B cell (primary cell): ENCODE measurements around the gene CD247. TPM values are rescaled to one million over a fixed set of nuclear protein-coding genes. Genes with fewer than 3 reads are reported as not detected.

Experiments
- ATAC-seq: fragments of 200-7000 bp; cut with Tn5 transposase; one replicate; pipeline ENCODE4 v1.10.0; 2021; ENCODE audit warnings: low read depth, mild to moderate bottlenecking, moderate number of reproducible peaks, moderate library complexity
- CTCF ChIA-PET: fragments of 350-600 bp; sonication (Branson Sonifier 250); formaldehyde crosslinking; loops from one replicate; lab custom pipeline; 2021; ENCODE audit warnings: antibody characterized with exemption, inconsistent platforms; lab: Charles Lee
- POLR2A ChIA-PET: fragments of 350-600 bp; sonication (Branson Sonifier 250); formaldehyde crosslinking; loops from one replicate; lab custom pipeline; 2021; ENCODE audit warnings: antibody characterized with exemption; lab: Charles Lee
- DNase-seq: peaks from one replicate; pipeline ENCODE4 v3.0.0; 2013
- H2AFZ ChIP-seq: 2 replicates; pipeline ENCODE4 v1.6.1; 2012; ENCODE audit warnings: mild to moderate bottlenecking, low read depth, low read length; ENCODE audit not compliant: insufficient read depth, poor library complexity, severe bottlenecking
- H3K27ac ChIP-seq, 2 donors: 1 replicate in 1 of 2; 2 replicates in 1 of 2; pipeline ENCODE4 v1.5.1; 2012 to 2013; ENCODE audit warnings: low read length in 2 of 2, mild to moderate bottlenecking in 2 of 2, moderate library complexity in 1 of 2
- H3K27me3 ChIP-seq, 4 experiments: fragments of 200-600 bp in 1 of 4; sonication (generic) in 1 of 4; replicated peaks in 1 of 4; 1 replicate in 2 of 4; 2 replicates in 2 of 4; pipeline versions ENCODE4 v1.6.1 to v1.7.0; 2013 to 2016; ENCODE audit warnings: low read length in 3 of 4, mild to moderate bottlenecking in 2 of 4, mixed read lengths in 1 of 4, moderate library complexity in 1 of 4; ENCODE audit not compliant: insufficient read depth in 4 of 4, control insufficient read depth in 3 of 4; ENCODE audit errors: control extremely low read depth in 1 of 4
- H3K36me3 ChIP-seq, 2 experiments: replicated peaks in 1 of 2; 1 replicate in 1 of 2; 2 replicates in 1 of 2; pipeline versions ENCODE4 v1.6.1 to v1.7.1; 2013; ENCODE audit warnings: low read length in 1 of 2; ENCODE audit not compliant: insufficient read depth in 2 of 2, control insufficient read depth in 1 of 2; ENCODE audit errors: control extremely low read depth in 1 of 2, extremely low read depth in 1 of 2
- H3K4me1 ChIP-seq, 2 donors: fragments of 200-600 bp in 1 of 2; sonication (generic) in 1 of 2; 1 replicate in 1 of 2; 2 replicates in 1 of 2; pipeline versions ENCODE4 v1.5.1 to v1.6.1; 2013 to 2017; ENCODE audit warnings: low read length in 2 of 2; ENCODE audit not compliant: control insufficient read depth in 2 of 2, insufficient read depth in 2 of 2
- H3K4me2 ChIP-seq: replicated peaks from 2 replicates; pipeline ENCODE3; 2012; ENCODE audit warnings: mild to moderate bottlenecking, low read depth, low read length; ENCODE audit not compliant: poor library complexity, severe bottlenecking
- H3K4me3 ChIP-seq, 5 experiments: fragments of 200-600 bp in 1 of 5; sonication (generic) in 1 of 5; 1 replicate in 3 of 5; 2 replicates in 2 of 5; pipeline versions ENCODE4 v1.5.1 to v1.7.0; 2011 to 2016; ENCODE audit warnings: low read length in 4 of 5, mild to moderate bottlenecking in 4 of 5, low read depth in 2 of 5, control low read depth in 1 of 5, moderate library complexity in 1 of 5; ENCODE audit not compliant: insufficient read depth in 1 of 5; ENCODE audit errors: control extremely low read depth in 1 of 5, extremely low read depth in 1 of 5
- H3K79me2 ChIP-seq: fragments of 200-600 bp; sonication (generic); one replicate; pipeline ENCODE4 v1.6.0; 2016; ENCODE audit warnings: low read length; ENCODE audit not compliant: control insufficient read depth, insufficient read depth
- H3K9ac ChIP-seq: fragments of 200-600 bp; sonication (generic); 2 replicates; pipeline ENCODE4 v1.6.1; 2017; ENCODE audit warnings: mild to moderate bottlenecking, low read length, moderate library complexity
- H3K9me3 ChIP-seq, 3 donors: one replicate each; pipeline versions ENCODE4 v1.6.1 to v1.7.1; 2013; ENCODE audit warnings: low read length in 2 of 3; ENCODE audit not compliant: control insufficient read depth in 2 of 3, insufficient read depth in 1 of 3; ENCODE audit errors: control extremely low read depth in 1 of 3
- H4K20me1 ChIP-seq: 2 replicates; pipeline ENCODE4 v1.6.0; 2012; ENCODE audit warnings: mild to moderate bottlenecking, low read length; ENCODE audit not compliant: insufficient read depth, control insufficient read depth, poor library complexity, severe bottlenecking
- H3K27ac Mint-ChIP-seq: one replicate; pipeline ENCODE4 v1.8.0; 2021; ENCODE audit warnings: mixed read lengths
- H3K27me3 Mint-ChIP-seq: one replicate; pipeline ENCODE4 v1.8.0; 2021; ENCODE audit warnings: mixed read lengths
- H3K4me1 Mint-ChIP-seq: one replicate; pipeline ENCODE4 v1.8.0; 2021; ENCODE audit warnings: mixed read lengths
- H3K4me3 Mint-ChIP-seq: one replicate; pipeline ENCODE4 v1.8.0; 2021; ENCODE audit warnings: mixed read lengths
- H3K9me3 Mint-ChIP-seq: one replicate; pipeline ENCODE4 v1.8.0; 2022; ENCODE audit warnings: mixed read lengths; ENCODE audit not compliant: insufficient read depth
- EZH2 ChIP-seq: IDR thresholded peaks from 2 replicates; pipeline ENCODE4 v1.6.1; 2012; ENCODE audit warnings: borderline replicate concordance, low read depth, mild to moderate bottlenecking, moderate library complexity, low read length; ENCODE audit not compliant: insufficient read depth, poor library complexity, severe bottlenecking
- WGBS: methylation state at CpG from one replicate; pipeline ENCODE4 v1.1.5; 2013; ENCODE audit warnings: missing lambda C conversion rate; ENCODE audit not compliant: insufficient coverage; 5-methylcytosine and 5-hydroxymethylcytosine counted together
- intact Hi-C: fragments of 100-400 bp; cut with micrococcal nuclease; formaldehyde crosslinking; loops from one replicate; pipeline ENCODE4 v1.10.0; 2022
- polyA plus RNA-seq: library from polyadenylated mRNA; depleted of rRNA; stranded (reverse); fragments of >200 nt; gene quantifications from 2 replicates; pipeline ENCODE4 v1.2.3, GENCODE V29; 2012
- total RNA-seq, 2 donors: library from RNA; stranded (reverse); fragments of 120-200 nt in 1 of 2; gene quantifications; 1 replicate in 1 of 2; 2 replicates in 1 of 2; pipeline versions ENCODE4 v1.2.3 to v1.2.4, GENCODE V29; 2013 to 2022
- TF ChIP-seq, protein P1 (sequence below): fragments of 200-600 bp; IDR thresholded peaks from one replicate; pipeline ENCODE4 v1.8.0; 2022; ENCODE audit warnings: antibody characterized with exemption, mild to moderate bottlenecking

CD247 gene
- total and polyA plus RNA-seq, 2 donors (not counting 1 experiment from before 2014, with no cell fraction given), result 2.5 to 10.8 TPM

DNA sequence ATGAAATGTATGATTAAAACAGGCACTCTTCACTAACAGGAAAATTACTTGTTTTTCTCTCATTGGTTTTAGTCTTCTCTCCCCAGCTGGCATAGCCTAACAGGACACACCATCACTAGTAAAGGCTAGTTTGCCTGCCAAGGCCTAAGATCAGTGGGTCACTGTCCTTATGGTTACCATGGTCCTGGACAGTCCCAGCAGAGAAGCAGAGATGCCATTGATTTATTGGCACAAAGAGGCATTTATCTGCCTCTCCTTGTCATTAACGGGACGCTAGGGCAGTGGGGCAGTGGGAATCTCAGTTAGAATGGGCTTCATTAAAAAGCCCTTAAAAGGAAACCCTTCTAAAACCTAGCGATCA, 13.9 kb downstream of the CD247 start:
- no peaks in the 10 kb centered on the region for H3K79me2 ChIP-seq
- Mint-ChIP-seq H3K27ac (peak overlapping the region; percentile 28), H3K4me3 (no peak overlapping the region), H3K4me1 (peaks cover 24% of the 10 kb centered on the region), H3K9me3 (no peaks in the 10 kb centered on the region), H3K27me3 (peaks cover 67% of the 10 kb centered on the region)
- no peaks in the 10 kb centered on the region for H3K9me3 ChIP-seq
- TF ChIP-seq, protein P1, sequence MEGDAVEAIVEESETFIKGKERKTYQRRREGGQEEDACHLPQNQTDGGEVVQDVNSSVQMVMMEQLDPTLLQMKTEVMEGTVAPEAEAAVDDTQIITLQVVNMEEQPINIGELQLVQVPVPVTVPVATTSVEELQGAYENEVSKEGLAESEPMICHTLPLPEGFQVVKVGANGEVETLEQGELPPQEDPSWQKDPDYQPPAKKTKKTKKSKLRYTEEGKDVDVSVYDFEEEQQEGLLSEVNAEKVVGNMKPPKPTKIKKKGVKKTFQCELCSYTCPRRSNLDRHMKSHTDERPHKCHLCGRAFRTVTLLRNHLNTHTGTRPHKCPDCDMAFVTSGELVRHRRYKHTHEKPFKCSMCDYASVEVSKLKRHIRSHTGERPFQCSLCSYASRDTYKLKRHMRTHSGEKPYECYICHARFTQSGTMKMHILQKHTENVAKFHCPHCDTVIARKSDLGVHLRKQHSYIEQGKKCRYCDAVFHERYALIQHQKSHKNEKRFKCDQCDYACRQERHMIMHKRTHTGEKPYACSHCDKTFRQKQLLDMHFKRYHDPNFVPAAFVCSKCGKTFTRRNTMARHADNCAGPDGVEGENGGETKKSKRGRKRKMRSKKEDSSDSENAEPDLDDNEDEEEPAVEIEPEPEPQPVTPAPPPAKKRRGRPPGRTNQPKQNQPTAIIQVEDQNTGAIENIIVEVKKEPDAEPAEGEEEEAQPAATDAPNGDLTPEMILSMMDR, result no peak
- no peak for TF ChIP-seq EZH2
- no peak for ATAC-seq
- WGBS, result 100% methylated on average over 1 of the region's 3 CpGs
- H3K36me3 ChIP-seq, result no peaks in the 10 kb centered on the region
- no peak overlapping the region for H3K4me3 ChIP-seq
- intact Hi-C loops, result no loop called here
- H3K4me2 ChIP-seq, result no peak overlapping the region
- DNase-seq, result no peak
- H4K20me1 ChIP-seq, result no peaks in the 10 kb centered on the region
- H3K4me1 ChIP-seq, result peaks cover 26 to 31% of the 10 kb centered on the region in 2 donors
- H3K9ac ChIP-seq, result no peak overlapping the region
- CTCF ChIA-PET, result interaction anchor here (2.0 kb wide), 1 partner anchor 29 kb away, joined by 5 read pairs; no protein-coding TSS in a partner anchor
- H3K27ac ChIP-seq, result no peak overlapping the region
- POLR2A ChIA-PET, result no interaction called here
- H3K27me3 ChIP-seq, result peaks cover 0 to 41% (median 23%) of the 10 kb centered on the region in 4 experiments
- H2AFZ ChIP-seq, result no peak overlapping the region

DNA sequence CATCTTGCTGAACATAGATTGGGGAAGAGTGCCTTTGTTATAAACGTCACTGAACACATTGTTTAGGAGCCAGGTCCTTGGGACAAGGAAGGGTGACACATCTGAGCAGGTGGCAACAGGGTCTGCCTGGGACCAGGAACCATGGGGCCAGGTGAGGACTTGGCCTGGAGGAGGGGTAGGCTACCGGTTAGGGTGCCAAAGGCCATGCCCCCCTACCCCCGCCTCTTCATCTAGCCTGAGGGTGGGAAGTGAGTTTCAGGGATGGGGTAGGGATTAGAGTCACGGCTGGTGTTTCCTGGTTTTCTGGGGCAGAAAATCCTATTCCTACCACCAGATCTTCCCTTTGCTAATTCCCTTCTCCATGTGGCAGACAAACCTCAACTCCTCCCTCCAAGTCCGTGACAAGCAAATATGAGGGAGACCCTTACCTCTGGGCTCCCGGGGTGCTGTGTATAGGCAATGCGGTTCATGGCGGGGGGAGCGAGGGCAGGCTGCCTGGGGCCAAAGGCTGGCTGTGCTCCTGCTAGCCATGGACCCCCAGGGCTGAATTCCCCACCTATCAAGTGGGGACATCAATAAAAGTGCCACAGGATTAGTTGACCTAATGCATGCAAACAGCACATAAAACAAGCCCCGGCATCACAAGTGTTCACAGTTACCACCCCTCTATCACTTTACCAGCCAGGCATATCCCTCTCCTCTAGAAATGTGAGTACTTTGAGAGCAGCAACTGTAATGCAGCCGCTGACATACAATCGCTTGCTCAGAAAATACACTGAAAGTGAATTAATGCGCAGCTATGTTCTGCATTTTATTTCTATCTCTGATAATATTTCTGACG, 14.5 kb downstream of the CD247 start:
- H3K4me1 Mint-ChIP-seq, result peaks cover 30% of the 10 kb centered on the region
- WGBS, result 89% methylated on average over 7 of the region's 14 CpGs
- H3K4me1 ChIP-seq, result peaks cover 32 to 37% of the 10 kb centered on the region in 2 donors

More for the DNA sequence above, 14.5 kb downstream of the CD247 start:
- intact Hi-C loops, result no loop called here
- Histone ChIP-seq H3K9me3 (peaks cover 0 to 3% (median 0%) of the 10 kb centered on the region in 3 donors), H3K36me3 (no peaks in the 10 kb centered on the region), H3K9ac (no peak overlapping the region), H3K4me3 (no peak overlapping the region), H4K20me1 (no peaks in the 10 kb centered on the region), H3K79me2 (no peaks in the 10 kb centered on the region), H3K27me3 (peaks cover 0 to 44% (median 25%) of the 10 kb centered on the region in 4 experiments), H3K27ac (no peak overlapping the region), H3K4me2 (no peak overlapping the region), H2AFZ (no peak overlapping the region)
- ATAC-seq, result no peak
- no peaks in the 10 kb centered on the region for H3K9me3 Mint-ChIP-seq
- peak overlapping the region; percentile 28 for H3K27ac Mint-ChIP-seq
- CTCF ChIA-PET, result no interaction called here
- POLR2A ChIA-PET, result no interaction called here
- DNase-seq, result no peak
- no peak overlapping the region for H3K4me3 Mint-ChIP-seq
- TF ChIP-seq EZH2, result no peak
- TF ChIP-seq, protein P1, result no peak
- H3K27me3 Mint-ChIP-seq, result peaks cover 64% of the 10 kb centered on the region
